GM10248 (cell line): ENCODE results near the gene CYTH4.

ENCODE experiments used
- CTCF ChIA-PET: fragments of 300-600 bp; sonication (Branson Sonifier 250); formaldehyde crosslinking; extraction: SDS; loops from one replicate; lab custom pipeline; 2021; ENCODE audit warnings: antibody characterized with exemption; lab: Yijun Ruan, JAX
- POLR2A ChIA-PET: fragments of 350-650 bp; sonication (Branson Sonifier 250); formaldehyde crosslinking; extraction: SDS; loops from one replicate; lab custom pipeline; 2020; ENCODE audit warnings: antibody characterized with exemption; lab: Yijun Ruan, JAX
- DNase-seq: peaks from one replicate; pipeline ENCODE4 v3.0.0; 2012; ENCODE audit errors: extremely low spot score
- TF ChIP-seq, protein P1 (sequence below): IDR thresholded peaks from 2 replicates; pipeline ENCODE4 v1.5.1; 2012; ENCODE audit warnings: mild to moderate bottlenecking, low read depth; ENCODE audit errors: extremely low read depth, missing control alignments, control extremely low read depth

The CYTH4 gene

DNA sequence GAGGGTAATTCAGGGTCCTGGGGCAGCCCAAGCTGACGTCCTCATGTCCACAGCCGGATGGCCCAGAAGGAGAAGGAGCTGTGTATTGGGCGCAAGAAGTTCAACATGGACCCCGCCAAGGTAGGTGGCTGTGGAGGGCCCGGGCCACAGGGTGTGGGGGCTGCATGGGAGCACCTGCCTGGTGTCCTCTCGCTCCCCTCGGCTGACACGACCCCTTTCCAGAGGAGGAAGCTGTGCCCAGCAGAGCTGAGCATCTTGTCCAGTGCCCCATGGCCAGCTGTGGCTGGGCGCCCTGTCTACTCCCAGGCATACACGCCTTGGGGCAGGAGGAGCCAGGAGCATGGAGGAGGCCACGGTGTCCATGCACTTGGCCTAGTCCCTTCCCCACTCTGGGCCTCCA, 13.6 kb downstream of the CYTH4 start:
- DNase-seq = no peak
- POLR2A ChIA-PET = interaction anchor here (1.2 kb wide), 1 partner anchor 14 kb away, joined by 3 read pairs; no protein-coding TSS in a partner anchor
- TF ChIP-seq, protein P1, sequence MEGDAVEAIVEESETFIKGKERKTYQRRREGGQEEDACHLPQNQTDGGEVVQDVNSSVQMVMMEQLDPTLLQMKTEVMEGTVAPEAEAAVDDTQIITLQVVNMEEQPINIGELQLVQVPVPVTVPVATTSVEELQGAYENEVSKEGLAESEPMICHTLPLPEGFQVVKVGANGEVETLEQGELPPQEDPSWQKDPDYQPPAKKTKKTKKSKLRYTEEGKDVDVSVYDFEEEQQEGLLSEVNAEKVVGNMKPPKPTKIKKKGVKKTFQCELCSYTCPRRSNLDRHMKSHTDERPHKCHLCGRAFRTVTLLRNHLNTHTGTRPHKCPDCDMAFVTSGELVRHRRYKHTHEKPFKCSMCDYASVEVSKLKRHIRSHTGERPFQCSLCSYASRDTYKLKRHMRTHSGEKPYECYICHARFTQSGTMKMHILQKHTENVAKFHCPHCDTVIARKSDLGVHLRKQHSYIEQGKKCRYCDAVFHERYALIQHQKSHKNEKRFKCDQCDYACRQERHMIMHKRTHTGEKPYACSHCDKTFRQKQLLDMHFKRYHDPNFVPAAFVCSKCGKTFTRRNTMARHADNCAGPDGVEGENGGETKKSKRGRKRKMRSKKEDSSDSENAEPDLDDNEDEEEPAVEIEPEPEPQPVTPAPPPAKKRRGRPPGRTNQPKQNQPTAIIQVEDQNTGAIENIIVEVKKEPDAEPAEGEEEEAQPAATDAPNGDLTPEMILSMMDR = no peak
- CTCF ChIA-PET = interaction anchor here (1.0 to 4.1 kb wide), 4 partner anchors 9 to 97 kb away, joined by 4 to 17 read pairs (median 6); no protein-coding TSS in a partner anchor

DNA sequence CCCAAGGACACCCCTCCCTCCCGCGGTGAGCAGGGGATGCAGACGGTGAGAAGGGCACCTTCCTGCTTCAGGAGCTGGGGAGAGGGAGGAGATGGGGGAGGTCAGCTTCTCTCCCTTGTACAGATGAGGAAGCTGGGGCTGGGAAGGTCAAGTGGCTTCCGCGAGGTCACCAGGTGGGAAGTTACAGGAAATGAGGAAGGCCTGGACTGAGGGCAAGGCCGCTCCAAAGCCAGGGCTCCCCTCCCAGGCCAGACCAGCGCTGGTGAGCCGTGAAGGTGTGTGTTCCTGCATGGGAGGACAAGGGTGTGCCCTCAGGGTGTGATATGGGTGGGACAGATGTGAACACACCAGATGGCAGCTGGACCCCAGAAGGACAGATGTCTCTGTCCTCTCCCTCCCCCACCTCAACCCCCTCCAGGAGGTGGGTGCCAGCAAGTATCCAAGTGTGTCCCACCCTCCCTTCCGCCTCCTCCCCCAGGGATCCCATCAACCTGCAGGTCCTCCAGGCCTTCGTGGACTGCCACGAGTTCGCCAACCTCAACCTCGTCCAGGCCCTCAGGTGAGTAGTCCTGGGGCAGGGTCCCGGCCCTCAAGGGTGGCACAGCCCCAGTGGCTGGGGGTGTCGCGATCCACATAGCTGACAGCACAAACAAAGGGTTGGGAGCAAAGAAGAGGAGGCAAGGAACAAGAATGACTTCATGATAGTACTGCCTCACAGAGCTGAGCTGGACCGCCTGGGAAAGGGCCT, 16.6 kb downstream of the CYTH4 start:
- TF ChIP-seq, protein P1 = no peak
- DNase-seq = no peak
- ChIA-PET CTCF (interaction anchor here (0.8 to 4.1 kb wide), 3 partner anchors 12 to 38 kb away, joined by 3 to 17 read pairs (median 4); no protein-coding TSS in a partner anchor), POLR2A (no interaction called here)

DNA sequence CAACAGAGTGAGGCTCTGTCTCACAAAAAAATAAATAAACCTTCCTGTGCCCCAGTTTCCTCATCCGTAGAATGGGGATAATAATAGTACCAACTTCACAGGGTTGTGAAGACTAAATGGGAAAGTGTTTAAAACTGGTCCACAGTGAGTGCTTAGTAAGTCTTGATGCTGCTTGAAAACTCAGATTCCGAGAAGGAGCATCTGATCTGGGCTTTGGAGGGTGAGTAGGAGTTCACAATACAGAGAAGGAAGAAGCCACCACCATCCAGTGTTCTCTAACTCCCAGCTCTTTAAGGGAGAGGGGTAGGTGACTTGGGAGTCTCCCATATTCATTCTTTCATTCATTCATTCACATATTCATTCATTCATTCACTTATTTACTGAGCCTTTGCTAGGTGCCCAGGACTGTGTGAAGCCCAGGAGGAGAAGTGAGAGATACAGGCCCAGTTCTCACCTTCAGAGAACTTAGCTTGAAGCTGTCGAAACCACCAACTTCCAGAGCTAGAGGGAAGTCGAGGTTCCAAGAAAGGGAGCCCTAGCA, 17.7 kb downstream of the CYTH4 start:
- ChIA-PET POLR2A (no interaction called here), CTCF (interaction anchor here (0.8 to 1.4 kb wide), 3 partner anchors 9 to 16 kb away, joined by 3 to 4 read pairs (median 3); no protein-coding TSS in a partner anchor)
- TF ChIP-seq, protein P1 = no peak
- no peak for DNase-seq

DNA sequence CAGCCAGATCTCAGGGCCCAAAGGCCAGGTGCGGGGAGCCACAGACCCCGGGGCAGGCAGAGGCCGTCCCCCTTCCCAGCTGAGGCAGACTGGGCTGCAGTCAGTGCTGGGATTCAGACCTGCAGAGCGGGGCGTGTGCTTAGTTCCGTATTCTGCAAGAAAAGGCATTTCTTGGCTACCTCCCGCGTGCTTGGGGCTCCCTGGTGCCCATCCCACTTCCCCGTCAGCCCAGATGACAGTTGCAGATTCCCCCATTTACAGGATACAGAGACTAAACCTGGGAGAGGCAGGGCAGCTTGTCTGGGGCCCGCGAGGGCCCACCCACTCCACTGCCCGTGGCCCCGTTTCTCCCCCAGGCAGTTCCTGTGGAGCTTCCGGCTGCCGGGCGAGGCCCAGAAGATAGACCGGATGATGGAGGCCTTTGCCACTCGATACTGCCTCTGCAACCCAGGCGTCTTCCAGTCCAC, 18.3 kb downstream of the CYTH4 start:
- ChIA-PET CTCF (interaction anchor here (1.2 to 1.4 kb wide), 2 partner anchors 9 to 14 kb away, joined by 3 to 4 read pairs; no protein-coding TSS in a partner anchor), POLR2A (no interaction called here)
- no peak for DNase-seq
- TF ChIP-seq, protein P1 = no peak

DNA sequence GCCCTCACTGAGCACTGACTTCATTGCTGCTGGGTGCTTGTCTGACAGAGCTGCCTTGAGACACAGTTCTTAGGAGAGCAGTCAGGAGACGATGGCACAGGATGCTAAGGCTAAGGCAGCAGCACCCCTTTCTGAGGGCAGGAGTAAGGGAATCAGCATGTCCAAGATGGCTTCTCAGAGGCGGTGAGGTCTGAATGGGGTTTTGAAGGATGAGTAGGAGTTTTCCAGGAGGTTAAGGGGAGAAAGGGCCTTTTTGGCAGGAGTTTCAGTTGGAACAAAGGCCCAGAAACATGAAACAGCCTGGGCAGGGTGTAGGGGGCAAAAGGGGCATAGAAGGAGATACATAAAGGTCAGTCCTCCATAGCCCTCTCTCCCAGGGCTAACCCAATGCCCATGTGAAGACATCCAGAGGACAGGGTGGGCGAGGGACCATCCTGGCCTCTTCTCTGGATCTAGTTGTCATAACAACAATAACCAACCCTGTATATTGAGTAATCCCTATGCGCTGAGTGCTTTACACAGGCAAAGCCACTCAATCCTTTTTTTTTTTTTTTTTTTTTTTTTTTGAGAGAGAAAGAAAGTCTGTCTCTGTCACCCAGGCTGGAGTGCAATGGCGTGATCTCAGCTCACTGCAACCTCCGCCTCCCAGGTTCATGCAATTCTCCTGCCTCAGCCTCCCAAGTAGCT, 19.0 kb downstream of the CYTH4 start:
- POLR2A ChIA-PET = no interaction called here
- DNase-seq = no peak
- TF ChIP-seq, protein P1 = no peak
- CTCF ChIA-PET = no interaction called here
